PC-9 (cell line): ENCODE results near the gene SORBS1. TPM values are rescaled to one million over a fixed set of nuclear protein-coding genes. Genes with fewer than 3 reads are reported as not detected.

Experiments used
- BruUV-seq: library from RNA; stranded (reverse); fragments of 400-500 nt; replicated peaks from 2 replicates; lab custom pipeline; 2021; lab: Mats Ljungman, UMichigan
- CTCF ChIA-PET: fragments of 300-600 bp; sonication (Branson Sonifier 250); formaldehyde crosslinking; loops from one replicate; lab custom pipeline; 2022; ENCODE audit warnings: antibody characterized with exemption; lab: Charles Lee
- POLR2A ChIA-PET: fragments of 300-600 bp; sonication (Branson Sonifier 250); formaldehyde crosslinking; loops from one replicate; lab custom pipeline; 2022; ENCODE audit warnings: antibody characterized with exemption; ENCODE audit not compliant: unreplicated experiment; lab: Charles Lee
- DNase-seq, 2 experiments: peaks; one replicate each; pipeline versions ENCODE4 v3.0.0 to v3.0.0-alpha.2; 2015 to 2022; ENCODE audit warnings: mixed read lengths in 1 of 2
- H2AFZ ChIP-seq: fragments of 200-600 bp; sonication (generic); 2 replicates; pipeline ENCODE4 v1.8.1; 2017; ENCODE audit warnings: antibody characterized with exemption
- H3F3A ChIP-seq: fragments of 200-600 bp; sonication (generic); 2 replicates; pipeline ENCODE4 v1.8.1; 2017; ENCODE audit warnings: antibody characterized with exemption, mild to moderate bottlenecking, low read depth; ENCODE audit not compliant: insufficient read depth
- H3K27ac ChIP-seq: fragments of 200-600 bp; sonication (generic); 2 replicates; pipeline ENCODE4 v1.6.1; 2016; ENCODE audit warnings: mixed run types
- H3K27me3 ChIP-seq: fragments of 200-600 bp; sonication (generic); 2 replicates; pipeline ENCODE4 v1.6.1; 2016; ENCODE audit warnings: low read depth, mixed run types; ENCODE audit not compliant: insufficient read depth
- H3K36me3 ChIP-seq: fragments of 200-600 bp; sonication (generic); 2 replicates; pipeline ENCODE4 v1.6.1; 2016; ENCODE audit warnings: low read depth, mixed run types
- H3K4me1 ChIP-seq: fragments of 200-600 bp; sonication (generic); replicated peaks from 2 replicates; pipeline ENCODE4 v1.6.1; 2016; ENCODE audit warnings: mixed run types; ENCODE audit not compliant: insufficient read depth
- H3K4me2 ChIP-seq: fragments of 200-600 bp; sonication (generic); 2 replicates; pipeline ENCODE4 v1.6.1; 2017; ENCODE audit warnings: mixed run types
- H3K4me3 ChIP-seq: fragments of 200-600 bp; sonication (generic); 2 replicates; pipeline ENCODE4 v1.6.1; 2016; ENCODE audit warnings: mixed run types
- H3K79me2 ChIP-seq: fragments of 200-600 bp; sonication (generic); 2 replicates; pipeline ENCODE4 v1.6.1; 2017; ENCODE audit warnings: low read depth, mixed run types
- H3K9me2 ChIP-seq: fragments of 200-600 bp; sonication (generic); 2 replicates; pipeline ENCODE4 v1.8.1; 2017; ENCODE audit warnings: mild to moderate bottlenecking; ENCODE audit not compliant: insufficient read depth
- H3K9me3 ChIP-seq: fragments of 200-600 bp; sonication (generic); 2 replicates; pipeline ENCODE4 v1.8.1; 2016; ENCODE audit warnings: low read depth; ENCODE audit not compliant: insufficient read depth
- H4K20me1 ChIP-seq: fragments of 200-600 bp; sonication (generic); 2 replicates; pipeline ENCODE4 v1.8.1; 2017; ENCODE audit not compliant: insufficient read depth
- EZH2 ChIP-seq: fragments of 200-600 bp; sonication (generic); IDR thresholded peaks from 2 replicates; pipeline ENCODE4 v1.8.0; 2017; ENCODE audit warnings: antibody characterized with exemption, low read depth
- intact Hi-C: fragments of 100-400 bp; cut with micrococcal nuclease; formaldehyde crosslinking; loops from one replicate; pipeline ENCODE4 v1.10.0; 2022; ENCODE audit not compliant: unreplicated experiment
- total RNA-seq: library from RNA; stranded (reverse); gene quantifications from 2 replicates; pipeline ENCODE4 v1.2.3, GENCODE V29; 2021
- TF ChIP-seq, protein P1 (sequence below): fragments of 200-600 bp; sonication (generic); conservative IDR thresholded peaks from 2 replicates; pipeline ENCODE4 v1.6.1; 2017; ENCODE audit warnings: mixed run types, antibody characterized with exemption, mild to moderate bottlenecking, moderate library complexity

The SORBS1 gene
- total RNA-seq, 1 experiment from 2014 or later = 5.0 TPM

DNA sequence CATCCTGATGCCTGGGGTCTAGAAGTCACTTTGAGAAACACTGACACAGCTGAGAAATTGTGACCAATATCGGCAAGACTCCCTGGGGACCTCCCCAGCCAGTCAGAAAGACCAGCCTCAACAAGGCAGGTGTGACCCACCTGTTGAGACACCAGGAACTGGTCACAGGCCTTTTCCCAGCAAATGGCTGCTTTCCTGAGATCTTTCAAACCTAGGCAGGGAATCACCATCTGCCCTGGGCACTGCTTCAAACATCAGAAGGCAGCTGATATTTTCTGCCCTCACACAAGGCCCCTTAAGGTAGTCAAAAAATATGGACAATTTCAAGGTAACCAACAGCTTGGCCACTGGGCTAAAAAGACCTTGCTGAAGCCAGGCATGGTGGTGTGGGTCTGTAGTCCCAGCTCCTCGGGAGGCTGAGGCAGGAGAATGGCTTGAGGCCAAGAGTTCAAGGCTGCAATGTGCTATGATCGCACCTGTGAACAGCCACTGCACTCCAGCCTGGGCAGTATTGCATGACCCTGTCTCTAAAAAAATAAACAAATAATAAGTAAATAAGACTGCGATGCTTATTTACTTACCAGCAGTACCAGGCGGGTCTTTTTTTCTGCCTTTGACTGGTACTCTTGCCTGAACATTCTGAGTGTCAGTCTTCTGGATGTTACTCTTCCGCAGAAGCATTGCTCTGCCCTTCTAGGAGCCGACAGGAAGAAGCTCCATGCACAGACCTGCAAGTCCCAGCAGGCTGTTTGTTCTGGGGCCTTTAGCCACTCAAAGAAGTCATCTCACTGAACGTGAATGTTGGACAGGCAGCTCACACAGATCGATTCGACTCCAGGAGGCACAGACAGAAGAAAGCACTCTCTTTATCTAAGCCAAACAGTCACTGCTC is 59.7 kb downstream of the SORBS1 start:
- BruUV-seq = no TSS peak
- Histone ChIP-seq H3F3A (no peaks in the 10 kb centered on the region), H3K4me2 (no peak overlapping the region), H2AFZ (no peak overlapping the region), H3K27ac (no peak overlapping the region), H3K9me3 (no peaks in the 10 kb centered on the region), H3K27me3 (no peaks in the 10 kb centered on the region), H3K9me2 (no peaks in the 10 kb centered on the region), H3K79me2 (no peaks in the 10 kb centered on the region), H3K4me1 (no peaks in the 10 kb centered on the region), H3K36me3 (no peaks in the 10 kb centered on the region), H4K20me1 (no peaks in the 10 kb centered on the region), H3K4me3 (no peak overlapping the region)
- intact Hi-C loops = no loop called here
- POLR2A ChIA-PET = interaction anchor here (0.6 kb wide), 1 partner anchor 495 kb away, joined by 4 read pairs; no protein-coding TSS in a partner anchor
- CTCF ChIA-PET = no interaction called here
- no peak for DNase-seq
- TF ChIP-seq EZH2 = no peak
- TF ChIP-seq, protein P1, sequence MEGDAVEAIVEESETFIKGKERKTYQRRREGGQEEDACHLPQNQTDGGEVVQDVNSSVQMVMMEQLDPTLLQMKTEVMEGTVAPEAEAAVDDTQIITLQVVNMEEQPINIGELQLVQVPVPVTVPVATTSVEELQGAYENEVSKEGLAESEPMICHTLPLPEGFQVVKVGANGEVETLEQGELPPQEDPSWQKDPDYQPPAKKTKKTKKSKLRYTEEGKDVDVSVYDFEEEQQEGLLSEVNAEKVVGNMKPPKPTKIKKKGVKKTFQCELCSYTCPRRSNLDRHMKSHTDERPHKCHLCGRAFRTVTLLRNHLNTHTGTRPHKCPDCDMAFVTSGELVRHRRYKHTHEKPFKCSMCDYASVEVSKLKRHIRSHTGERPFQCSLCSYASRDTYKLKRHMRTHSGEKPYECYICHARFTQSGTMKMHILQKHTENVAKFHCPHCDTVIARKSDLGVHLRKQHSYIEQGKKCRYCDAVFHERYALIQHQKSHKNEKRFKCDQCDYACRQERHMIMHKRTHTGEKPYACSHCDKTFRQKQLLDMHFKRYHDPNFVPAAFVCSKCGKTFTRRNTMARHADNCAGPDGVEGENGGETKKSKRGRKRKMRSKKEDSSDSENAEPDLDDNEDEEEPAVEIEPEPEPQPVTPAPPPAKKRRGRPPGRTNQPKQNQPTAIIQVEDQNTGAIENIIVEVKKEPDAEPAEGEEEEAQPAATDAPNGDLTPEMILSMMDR = no peak

DNA sequence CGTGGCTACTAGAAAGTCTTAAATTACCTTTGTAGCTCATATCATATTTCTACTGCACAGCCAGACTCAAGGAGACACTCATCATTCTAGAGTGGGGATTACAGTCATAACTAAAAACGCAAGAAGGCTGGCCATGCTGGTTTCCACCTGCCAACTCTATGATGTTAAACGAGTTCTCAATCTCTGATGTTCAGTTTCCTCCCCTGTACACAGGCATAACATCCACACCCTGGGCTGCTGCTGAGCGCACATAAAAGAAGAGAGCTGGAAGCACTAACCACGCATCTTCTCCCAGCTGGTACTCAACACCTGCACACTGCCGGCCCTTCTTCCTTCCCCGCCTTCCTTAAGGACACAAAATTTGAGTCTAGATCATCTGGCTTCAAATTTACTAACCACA is 60.5 kb downstream of the SORBS1 start:
- DNase-seq = no peak
- Histone ChIP-seq H3F3A (no peaks in the 10 kb centered on the region), H2AFZ (no peak overlapping the region), H3K4me3 (no peak overlapping the region), H3K79me2 (no peaks in the 10 kb centered on the region), H3K27me3 (no peaks in the 10 kb centered on the region), H3K4me2 (no peak overlapping the region), H3K36me3 (no peaks in the 10 kb centered on the region), H3K4me1 (no peaks in the 10 kb centered on the region), H3K27ac (no peak overlapping the region), H3K9me3 (no peaks in the 10 kb centered on the region), H3K9me2 (no peaks in the 10 kb centered on the region), H4K20me1 (no peaks in the 10 kb centered on the region)
- TF ChIP-seq, protein P1 = no peak
- TF ChIP-seq EZH2 = no peak
- intact Hi-C loops = no loop called here
- ChIA-PET POLR2A (interaction anchor here (0.6 kb wide), 1 partner anchor 495 kb away, joined by 4 read pairs; no protein-coding TSS in a partner anchor), CTCF (no interaction called here)
- BruUV-seq = no TSS peak

DNA sequence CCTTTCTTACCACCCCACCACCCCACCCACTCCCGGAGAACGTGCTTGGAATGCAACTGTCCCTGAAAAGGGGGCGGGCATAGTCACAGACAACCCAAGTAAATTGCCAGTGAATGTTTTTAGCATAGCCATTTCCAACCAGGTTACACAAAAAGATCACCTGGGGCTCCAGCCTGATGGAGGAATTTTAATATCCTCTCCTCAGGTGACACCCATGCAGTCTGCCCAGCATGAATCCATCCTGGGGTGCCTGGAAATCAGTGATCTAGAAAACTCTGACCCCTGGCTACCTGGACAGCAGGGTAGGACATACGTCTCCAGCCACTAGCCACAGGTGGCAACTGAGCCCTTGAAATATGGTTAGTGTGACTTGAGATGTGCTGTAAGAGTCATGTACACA is 61.1 kb downstream of the SORBS1 start:
- no peaks in the 10 kb centered on the region for H3K9me3 ChIP-seq
- H4K20me1 ChIP-seq = no peaks in the 10 kb centered on the region
- H3K79me2 ChIP-seq = no peaks in the 10 kb centered on the region
- intact Hi-C loops = no loop called here
- H3K36me3 ChIP-seq = no peaks in the 10 kb centered on the region
- no peaks in the 10 kb centered on the region for H3F3A ChIP-seq
- no peak overlapping the region for H3K4me2 ChIP-seq
- no peak overlapping the region for H2AFZ ChIP-seq
- no peak overlapping the region for H3K4me3 ChIP-seq
- H3K27ac ChIP-seq = no peak overlapping the region
- H3K9me2 ChIP-seq = no peaks in the 10 kb centered on the region
- CTCF ChIA-PET = no interaction called here
- no peaks in the 10 kb centered on the region for H3K27me3 ChIP-seq
- no peaks in the 10 kb centered on the region for H3K4me1 ChIP-seq
- TF ChIP-seq, protein P1 = no peak
- no peak for TF ChIP-seq EZH2
- no TSS peak for BruUV-seq
- POLR2A ChIA-PET = no interaction called here
- no peak for DNase-seq
